ENCODE data around the gene RNPEPL1.
"Not testable (repeated sequence)": the region's sequence is repeated elsewhere in the genome, so short reads cannot be mapped to it uniquely, and the experiment has no call there.

RNPEPL1 gene

DNA sequence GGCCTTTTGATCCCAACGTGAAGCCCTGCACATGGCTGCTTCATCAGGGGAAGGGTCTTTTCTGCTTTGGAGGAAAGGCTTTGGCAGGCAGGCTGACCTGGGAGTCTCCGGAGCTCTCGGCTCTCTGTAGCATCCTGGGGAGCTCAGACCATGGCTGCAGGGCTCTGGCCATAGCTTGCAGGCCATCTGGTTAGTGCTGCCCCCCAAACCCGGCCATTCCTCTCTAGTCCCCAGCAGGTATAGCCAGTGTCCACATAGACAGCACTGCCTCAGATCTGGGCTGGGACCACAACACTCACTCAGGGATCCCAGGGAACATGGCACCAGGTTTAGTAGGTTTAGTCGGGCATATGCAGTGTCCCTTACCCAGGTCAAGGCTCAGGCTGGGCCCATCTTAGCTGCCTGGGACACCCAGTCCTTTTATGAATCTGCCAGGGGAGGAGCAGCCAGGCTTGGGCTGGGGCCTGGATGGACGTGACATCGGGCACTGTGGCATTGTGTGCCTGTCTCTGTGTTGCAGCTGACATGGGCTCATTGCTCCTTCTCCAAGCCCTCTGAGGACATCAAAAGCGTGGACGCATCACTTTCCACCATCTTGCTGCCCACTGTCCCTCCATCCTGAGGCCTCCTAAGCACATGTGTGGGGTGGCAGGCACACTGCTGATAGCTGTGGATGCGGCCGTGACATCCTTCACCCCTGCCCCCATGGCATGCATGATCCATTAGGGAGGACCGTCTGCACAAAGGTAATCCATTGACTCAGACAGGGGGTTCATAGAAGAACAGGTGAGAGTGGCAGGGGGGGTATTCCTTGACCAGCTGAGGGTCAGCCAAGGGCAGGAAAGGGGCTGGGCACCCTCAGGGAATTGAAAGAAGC lies 37.8 kb downstream of the RNPEPL1 start:
- no peak for DNase-seq

GRCh38 chr2:240611601-240612210 lies 43.4 kb downstream of the RNPEPL1 start:
- no peak for DNase-seq

DNA sequence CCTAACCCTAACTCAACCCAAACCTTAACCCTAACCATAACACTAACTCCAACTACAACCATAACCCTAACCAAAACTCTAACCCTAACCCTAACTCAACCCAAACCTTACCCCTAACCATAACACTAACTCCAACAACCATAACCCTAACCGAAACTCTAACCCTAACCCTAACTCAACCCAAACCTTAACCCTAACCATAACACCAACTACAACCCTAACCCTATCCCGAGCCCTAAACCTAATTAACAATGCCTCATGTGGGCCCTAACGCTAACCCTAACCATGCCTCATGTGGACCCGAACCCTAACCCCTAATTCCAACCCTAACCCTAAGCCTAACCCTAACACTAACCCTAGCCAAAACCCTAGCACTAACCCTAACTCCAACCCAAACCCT lies 45.5 kb downstream of the RNPEPL1 start:
- DNase-seq = no peak

DNA sequence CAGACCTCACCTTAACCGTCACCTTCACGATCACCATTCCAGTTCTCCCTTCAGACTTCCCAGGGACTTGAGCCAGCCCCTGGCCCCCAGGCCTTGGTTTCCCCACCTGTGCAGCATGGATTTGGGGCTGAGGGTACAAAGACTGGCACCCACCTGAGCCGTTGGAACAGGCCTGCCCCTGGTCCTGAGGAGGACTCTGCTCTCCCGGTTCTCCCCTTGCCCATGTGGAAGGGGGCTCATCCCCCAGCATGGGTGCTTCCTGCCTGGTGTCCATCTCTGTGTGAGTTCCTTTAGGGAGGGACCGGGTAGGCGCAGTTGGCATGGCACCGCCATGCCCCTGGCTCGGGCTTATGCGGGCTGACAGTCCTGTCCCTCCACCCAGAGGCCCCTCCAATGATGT lies 46.1 kb downstream of the RNPEPL1 start:
- DNase-seq = no peak

DNA sequence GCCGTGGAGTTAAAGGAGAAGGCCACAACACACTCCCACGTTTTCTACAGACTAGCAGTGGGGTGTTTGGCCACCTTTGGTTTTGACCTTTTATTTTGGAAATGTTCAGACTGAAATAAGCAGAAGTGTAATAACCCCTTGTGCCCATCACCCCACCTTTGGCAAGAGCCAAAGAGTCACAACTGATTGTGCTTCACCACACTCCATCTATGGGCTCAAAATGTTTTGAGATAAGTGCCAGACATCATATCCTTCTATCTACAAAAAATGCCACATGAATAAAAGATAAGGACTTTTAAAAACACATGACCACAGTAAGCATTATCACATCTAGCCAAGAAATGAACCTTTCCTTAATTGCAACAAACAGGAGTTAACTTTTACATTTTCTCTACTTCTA lies 47.1 kb downstream of the RNPEPL1 start:
- DNase-seq = no peak

DNA sequence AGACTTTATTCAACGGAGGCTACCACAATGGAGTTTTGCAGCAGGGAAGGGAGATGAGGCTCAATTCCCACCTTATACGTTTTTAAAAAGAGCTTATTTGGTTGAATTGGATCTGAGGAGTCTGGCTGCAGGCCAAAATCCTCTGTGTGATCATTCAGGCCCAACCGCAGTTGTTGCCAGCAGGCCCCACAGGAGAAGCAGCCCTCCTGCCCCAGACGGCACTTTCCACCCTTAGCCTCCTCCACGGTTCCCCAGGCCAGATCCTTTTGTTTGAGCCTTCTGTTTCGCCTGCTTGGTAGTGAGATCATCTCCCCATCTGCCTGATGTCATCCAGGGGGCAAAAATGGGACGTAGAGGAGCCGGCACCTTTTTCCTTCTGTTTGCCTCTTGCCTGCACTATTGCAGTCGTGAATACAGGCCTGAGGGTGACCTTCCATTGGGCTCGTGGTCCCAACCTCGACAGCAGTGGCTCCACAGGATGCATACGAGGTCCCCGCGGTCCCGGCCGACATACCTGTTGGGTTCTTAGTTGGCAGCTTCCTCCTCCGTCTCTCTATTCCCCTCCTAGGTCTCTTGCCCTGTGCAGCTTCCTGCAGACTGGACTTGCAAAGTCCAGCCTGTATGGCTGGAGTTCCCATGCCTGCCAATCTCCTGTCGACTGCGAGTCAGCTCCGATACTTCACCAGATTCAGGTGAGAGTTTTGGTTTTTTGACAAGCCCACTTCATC lies 47.7 kb downstream of the RNPEPL1 start:
- DNase-seq = no peak

DNA sequence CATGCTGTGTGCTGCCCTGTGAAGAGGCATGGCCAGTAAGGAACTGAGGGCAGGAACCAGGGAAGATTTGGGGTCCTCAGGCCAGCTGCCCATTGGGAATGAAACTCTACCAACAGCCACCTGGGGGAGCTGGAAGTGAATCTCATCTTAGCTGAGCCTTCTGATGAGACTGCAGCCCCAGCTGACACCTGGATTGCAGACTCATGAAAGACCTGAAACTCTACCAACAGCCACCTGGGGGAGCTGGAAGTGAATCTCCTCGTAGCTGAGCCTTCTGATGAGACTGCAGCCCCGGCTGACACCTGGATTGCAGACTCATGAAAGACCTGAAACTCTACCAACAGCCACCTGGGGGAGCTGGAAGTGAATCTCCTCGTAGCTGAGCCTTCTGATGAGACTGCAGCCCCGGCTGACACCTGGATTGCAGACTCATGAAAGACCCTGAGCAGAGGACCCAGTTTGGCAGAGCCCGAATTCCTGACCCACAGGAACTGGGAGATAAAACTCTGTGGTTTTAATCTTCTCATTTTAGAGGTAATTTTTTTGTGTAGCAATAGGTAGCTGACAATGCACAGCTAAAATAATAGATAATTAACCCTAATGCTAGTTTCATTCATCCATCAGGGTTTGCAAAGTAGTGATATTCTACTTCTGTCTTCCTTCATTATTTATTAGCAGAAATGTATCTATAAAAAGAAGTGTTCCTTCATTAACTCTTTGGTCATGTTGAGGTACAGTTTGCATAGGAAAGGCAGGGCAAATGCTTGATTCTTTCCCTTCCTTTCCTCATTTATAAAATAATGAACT lies 48.8 kb downstream of the RNPEPL1 start:
- not testable (repeated sequence) for DNase-seq

DNA sequence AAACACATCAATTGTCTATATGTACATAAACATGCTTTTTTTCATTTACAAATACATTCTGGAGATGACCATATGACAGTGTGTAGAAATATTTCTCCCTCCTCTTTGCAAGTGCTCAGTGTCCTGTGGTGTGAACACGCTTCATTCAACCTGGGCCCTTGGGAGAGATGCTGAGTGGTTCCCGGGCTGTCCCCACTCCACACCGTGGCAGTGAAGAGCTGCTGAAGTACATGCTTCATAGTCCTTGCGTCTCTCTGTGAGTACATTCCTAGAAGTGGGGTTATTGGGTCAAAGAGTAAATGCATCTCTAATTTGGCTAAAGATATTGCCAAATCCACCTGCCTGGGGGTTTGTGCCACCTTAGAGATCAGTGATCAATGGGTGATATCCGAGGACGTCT lies 50.5 kb downstream of the RNPEPL1 start:
- no peak for DNase-seq

GRCh38 chr2:240619506-240620148 lies 51.3 kb downstream of the RNPEPL1 start:
- no peak for DNase-seq

GRCh38 chr2:240620149-240620731 lies 52.0 kb downstream of the RNPEPL1 start:
- DNase-seq = no peak

- DNase-seq = no peak
These were observed 52.6 kb downstream of the RNPEPL1 start for GRCh38 chr2:240620859-240621258.

DNA sequence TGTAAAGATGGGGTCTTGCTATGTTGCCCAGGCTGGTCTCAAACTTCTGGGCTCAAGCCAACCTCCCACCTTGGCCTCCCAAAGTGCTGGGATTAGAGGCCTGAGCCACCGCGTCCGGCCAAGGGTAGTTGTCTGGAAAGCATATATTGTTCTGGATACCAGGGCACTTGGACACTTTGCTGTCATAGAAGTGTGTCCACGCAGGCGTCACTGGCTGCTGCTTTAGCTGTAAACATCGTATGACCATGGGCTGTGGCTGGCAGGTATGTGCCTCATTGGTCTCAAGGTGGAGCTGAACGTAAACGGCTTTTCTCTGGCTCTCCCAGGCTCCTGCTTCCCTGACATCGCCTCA lies 53.8 kb downstream of the RNPEPL1 start:
- DNase-seq = no peak

DNA sequence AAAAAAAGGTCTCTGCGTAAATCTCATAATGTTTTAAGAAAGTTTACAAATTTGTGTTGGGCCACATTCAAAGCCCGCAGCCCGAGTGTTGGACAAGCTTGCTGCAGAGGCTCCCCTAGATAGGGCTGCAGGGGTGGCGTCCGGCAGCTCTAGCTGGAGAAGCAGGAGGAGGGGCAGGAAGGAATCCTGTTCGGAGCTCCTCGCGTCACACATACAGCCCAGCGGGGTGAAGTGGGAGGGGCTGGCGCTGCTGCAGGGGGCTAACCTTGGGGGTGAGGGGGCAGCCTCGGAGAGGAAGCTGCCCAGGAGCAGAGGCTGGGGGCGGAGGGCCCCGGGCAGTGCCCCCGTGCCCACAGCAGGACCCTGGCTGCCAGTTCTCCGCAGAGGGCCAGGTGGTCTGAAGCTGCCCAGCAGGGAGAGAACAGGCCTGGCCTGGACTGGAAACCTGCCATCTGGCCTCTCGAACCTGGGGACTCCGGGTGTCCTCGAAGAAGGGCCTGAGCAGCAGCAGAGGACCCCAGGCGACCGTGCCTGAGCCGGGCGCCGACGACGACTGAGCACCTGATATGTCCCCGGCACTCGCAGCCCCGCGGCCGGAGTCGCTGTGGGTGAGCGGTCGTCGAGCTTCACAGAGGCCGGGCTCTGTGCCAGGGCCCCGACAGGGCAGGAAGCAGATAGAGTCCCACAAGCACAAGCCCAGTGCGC lies 54.4 kb downstream of the RNPEPL1 start:
- no peak for DNase-seq

DNA sequence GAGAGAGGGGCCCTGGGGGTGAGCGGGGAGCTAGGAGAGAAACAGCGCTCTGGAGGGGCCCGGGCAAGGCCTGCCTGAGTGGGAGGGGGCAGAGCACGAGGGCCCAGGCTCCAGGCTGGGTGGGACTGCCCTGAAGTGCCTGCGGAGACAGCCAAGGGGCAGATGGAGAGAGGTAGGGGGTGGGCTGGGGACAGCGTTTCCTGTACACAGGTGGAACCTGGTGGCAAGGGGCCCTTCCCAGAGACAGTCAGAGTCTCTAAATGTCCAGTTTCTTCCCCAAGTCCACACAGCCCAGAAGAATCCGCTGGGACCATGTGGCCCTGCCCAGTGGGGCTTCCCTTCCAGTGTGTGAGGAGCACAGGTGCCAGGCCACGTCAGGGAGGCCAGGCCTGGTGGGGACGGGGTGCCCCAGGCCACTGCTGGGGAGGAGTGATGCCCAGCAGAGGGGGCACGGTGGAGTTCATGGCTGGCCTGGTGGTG lies 55.3 kb downstream of the RNPEPL1 start:
- no peak for DNase-seq

GRCh38 chr2:240624011-240624949 lies 56.0 kb downstream of the RNPEPL1 start:
- DNase-seq = no peak

GRCh38 chr2:240624950-240625621 lies 56.8 kb downstream of the RNPEPL1 start, which contains the start of gene GPR35:
GPR35 (plus strand) TSS chr2:240625480; CDS start chr2:240629953, 4,473 bp downstream.
- DNase-seq = no peak

DNA sequence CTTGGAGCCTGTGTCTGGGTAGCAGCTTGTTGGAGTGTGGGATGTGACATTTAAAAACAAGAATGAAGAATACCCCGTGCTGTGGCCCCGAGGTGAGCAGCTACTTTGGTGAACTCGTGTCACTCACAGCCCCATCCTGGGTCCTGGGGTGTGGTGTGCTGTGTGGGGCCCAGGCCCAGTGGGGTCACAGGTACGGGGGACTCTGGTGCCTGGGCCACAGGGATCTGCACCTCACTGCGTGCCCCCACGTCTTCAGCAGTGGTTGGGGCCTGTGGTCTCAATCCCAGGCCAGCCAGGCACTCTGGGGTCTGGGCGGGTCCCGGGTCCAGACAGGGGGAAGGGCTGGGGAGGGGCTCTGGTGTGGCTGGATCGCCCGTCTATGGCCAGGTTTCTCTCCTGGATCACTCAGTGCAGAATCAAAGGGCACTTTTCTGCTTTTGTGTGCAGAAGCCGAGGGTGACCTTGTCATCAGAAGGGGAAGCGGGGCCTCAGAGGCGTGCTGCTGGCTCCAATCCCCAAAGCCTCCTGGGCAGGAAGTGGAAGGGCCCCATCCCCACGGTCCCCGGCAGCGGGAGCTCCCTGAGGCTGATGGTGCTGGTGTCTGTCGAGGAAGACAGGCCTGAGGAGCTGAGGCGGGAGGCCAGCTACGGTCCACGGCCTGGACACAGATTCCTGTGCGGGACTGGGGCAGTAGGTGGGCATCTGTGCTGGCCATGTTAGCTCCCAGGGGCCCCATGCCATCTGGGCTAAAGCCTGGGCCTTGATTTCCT lies 58.4 kb downstream of the RNPEPL1 start:
- DNase-seq = no peak

DNA sequence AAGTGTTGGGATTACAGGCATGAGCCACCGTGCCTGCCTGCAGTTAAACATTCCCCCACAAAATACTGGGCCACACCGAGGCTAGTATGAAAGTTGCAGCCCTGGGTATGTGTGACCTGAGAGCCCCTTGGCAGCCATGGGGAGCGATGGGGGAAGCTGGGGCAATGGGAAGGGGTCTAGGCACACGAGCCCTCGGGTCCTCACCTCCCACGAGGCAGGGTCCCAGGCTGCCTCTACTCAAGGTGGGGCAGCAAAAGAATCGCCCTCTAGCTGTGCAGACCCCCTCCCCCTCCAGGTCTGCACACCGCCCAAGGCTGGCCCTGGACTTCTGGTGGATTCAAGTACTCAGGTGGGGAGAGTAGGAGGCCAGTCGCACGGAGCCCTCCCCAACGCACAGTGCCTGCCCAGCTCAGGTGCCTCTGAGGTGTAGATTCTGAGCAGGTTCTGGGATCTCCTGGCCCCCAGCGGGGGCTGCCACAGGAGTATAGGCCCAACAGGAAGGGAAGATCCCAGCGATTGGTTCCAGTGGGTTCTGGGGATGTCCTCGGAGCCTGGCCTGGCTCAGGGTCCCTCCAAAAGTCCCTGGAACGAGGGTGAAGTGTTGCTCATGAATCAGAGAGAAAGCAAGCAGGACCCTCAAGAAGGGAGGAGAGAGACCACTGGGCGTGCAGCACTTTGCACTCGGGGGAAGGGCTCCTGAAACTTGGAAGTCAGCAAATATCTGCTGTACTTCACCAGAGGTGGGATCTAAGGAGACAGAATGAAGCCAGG lies 59.6 kb downstream of the RNPEPL1 start:
- DNase-seq = no peak

All from NCI-H1694 (cell line).